ENCODE data around the gene PTGR3.

GRCh38 chr18:75204732-75205513, 4.0 kb downstream of the PTGR3 start:
- TF ChIP-seq CTCF (IDR thresholded peaks at IDR 0.05) (no peak), EZH2 (IDR thresholded peaks at IDR 0.05; ENCODE audit: borderline replicate concordance, insufficient read depth, low read depth, low read length, poor library complexity, severe bottlenecking) (no peak)
